Keratinocyte (primary cell): ENCODE results near the gene HPN. TPM values are rescaled to one million over a fixed set of nuclear protein-coding genes. Genes with fewer than 3 reads are reported as not detected.

Experiments
- DNase-seq: peaks from one replicate; pipeline ENCODE4 v3.0.0-alpha.2; 2011; ENCODE audit warnings: low read depth, missing footprints, low spot score
- FAIRE-seq: peaks from 2 replicates; lab custom pipeline; 2011; peaks lifted over from hg19 to GRCh38; lab: Jason Lieb, UNC
- H2AFZ ChIP-seq: 2 replicates; pipeline ENCODE4 v1.6.0; 2012; ENCODE audit warnings: low read length, control low read depth, inconsistent platforms; ENCODE audit not compliant: control insufficient read depth
- H3K27ac ChIP-seq: 2 replicates; pipeline ENCODE4 v1.5.1; 2011; ENCODE audit warnings: low read length; ENCODE audit not compliant: control insufficient read depth, insufficient read depth
- H3K27me3 ChIP-seq: 3 replicates; pipeline ENCODE4 v1.6.0; 2011; ENCODE audit warnings: low read length; ENCODE audit not compliant: control insufficient read depth, insufficient read depth; ENCODE audit errors: extremely low read depth
- H3K36me3 ChIP-seq, 2 experiments: 2 replicates in 1 of 2; 3 replicates in 1 of 2; pipeline ENCODE4 v1.5.1; 2011; ENCODE audit warnings: low read length in 2 of 2, mild to moderate bottlenecking in 1 of 2; ENCODE audit not compliant: control insufficient read depth in 2 of 2, insufficient read depth in 2 of 2; ENCODE audit errors: extremely low read depth in 1 of 2
- H3K4me1 ChIP-seq: 3 replicates; pipeline ENCODE4 v1.5.1; 2011; ENCODE audit warnings: low read length; ENCODE audit not compliant: control insufficient read depth, insufficient read depth; ENCODE audit errors: extremely low read depth
- H3K4me2 ChIP-seq: 3 replicates; pipeline ENCODE4 v1.6.0; 2011; ENCODE audit warnings: low read depth, low read length; ENCODE audit not compliant: control insufficient read depth, insufficient read depth; ENCODE audit errors: extremely low read depth
- H3K4me3 ChIP-seq, 3 experiments: fragments of 200-600 bp in 1 of 3; sonication (generic) in 1 of 3; 2 replicates in 2 of 3; 3 replicates in 1 of 3; pipeline ENCODE4 v1.5.1; 2011 to 2016; ENCODE audit warnings: low read length in 3 of 3, mild to moderate bottlenecking in 3 of 3, control low read depth in 2 of 3, inconsistent platforms in 1 of 3, low read depth in 1 of 3, mixed read lengths in 1 of 3, mixed run types in 1 of 3, moderate library complexity in 1 of 3; ENCODE audit not compliant: control insufficient read depth in 2 of 3, insufficient read depth in 2 of 3; ENCODE audit errors: extremely low read depth in 1 of 3
- H3K79me2 ChIP-seq: 2 replicates; pipeline ENCODE4 v1.6.0; 2012; ENCODE audit warnings: low read length; ENCODE audit not compliant: control insufficient read depth, insufficient read depth
- H3K9ac ChIP-seq: 3 replicates; pipeline ENCODE4 v1.6.0; 2011; ENCODE audit warnings: low read length; ENCODE audit not compliant: control insufficient read depth, insufficient read depth; ENCODE audit errors: extremely low read depth
- H3K9me1 ChIP-seq: 3 replicates; pipeline ENCODE4 v1.6.0; 2011; ENCODE audit warnings: low read length; ENCODE audit not compliant: control insufficient read depth, insufficient read depth; ENCODE audit errors: extremely low read depth
- H3K9me3 ChIP-seq: 2 replicates; pipeline ENCODE4 v1.5.1; 2012; ENCODE audit warnings: low read depth, low read length; ENCODE audit not compliant: control insufficient read depth
- H4K20me1 ChIP-seq: 3 replicates; pipeline ENCODE4 v1.6.0; 2011; ENCODE audit warnings: low read length; ENCODE audit not compliant: control insufficient read depth, insufficient read depth; ENCODE audit errors: extremely low read depth
- EZH2 ChIP-seq: IDR thresholded peaks from one replicate; pipeline ENCODE4 v1.6.1; 2012; ENCODE audit warnings: inconsistent platforms, mild to moderate bottlenecking, low read length, moderate library complexity
- dilution Hi-C: fragments of 300-500 bp; cut with MboI; formaldehyde crosslinking; loops from one replicate; pipeline ENCODE4 v1.7.0; 2020; ENCODE audit warnings: low sequenced_read_pairs; ENCODE audit not compliant: extremely low pct_ligation_motif_present
- polyA plus RNA-seq, 5 experiments: library from polyadenylated mRNA; depleted of rRNA in 3 of 5; stranded (reverse) in 3 of 5; stranded (forward) in 1 of 5; unstranded in 1 of 5; fragments of >200 nt; gene quantifications; 1 replicate in 1 of 5; 2 replicates in 3 of 5; 3 replicates in 1 of 5; pipeline versions ENCODE4 v1.2.1 to v1.2.3, GENCODE V29; 2011 to 2012; ENCODE audit warnings: missing spikeins in 2 of 5, low read depth in 1 of 5, low replicate concordance in 1 of 5
- TF ChIP-seq, protein P1 (sequence below), 3 experiments: IDR thresholded peaks in 1 of 3; conservative IDR thresholded peaks in 1 of 3; optimal IDR thresholded peaks in 1 of 3; 2 replicates in 2 of 3; 3 replicates in 1 of 3; pipeline versions ENCODE3 to v1.5.1; 2011; ENCODE audit warnings: low read length in 3 of 3, mild to moderate bottlenecking in 3 of 3, moderate library complexity in 2 of 3, control low read depth in 1 of 3, inconsistent platforms in 1 of 3; ENCODE audit not compliant: insufficient read depth in 2 of 3; ENCODE audit errors: extremely low read depth in 1 of 3

The HPN gene
- polyA plus RNA-seq, 1 donor (not counting 4 experiments of a cell fraction or from before 2014, with no cell fraction given), result not detected

DNA sequence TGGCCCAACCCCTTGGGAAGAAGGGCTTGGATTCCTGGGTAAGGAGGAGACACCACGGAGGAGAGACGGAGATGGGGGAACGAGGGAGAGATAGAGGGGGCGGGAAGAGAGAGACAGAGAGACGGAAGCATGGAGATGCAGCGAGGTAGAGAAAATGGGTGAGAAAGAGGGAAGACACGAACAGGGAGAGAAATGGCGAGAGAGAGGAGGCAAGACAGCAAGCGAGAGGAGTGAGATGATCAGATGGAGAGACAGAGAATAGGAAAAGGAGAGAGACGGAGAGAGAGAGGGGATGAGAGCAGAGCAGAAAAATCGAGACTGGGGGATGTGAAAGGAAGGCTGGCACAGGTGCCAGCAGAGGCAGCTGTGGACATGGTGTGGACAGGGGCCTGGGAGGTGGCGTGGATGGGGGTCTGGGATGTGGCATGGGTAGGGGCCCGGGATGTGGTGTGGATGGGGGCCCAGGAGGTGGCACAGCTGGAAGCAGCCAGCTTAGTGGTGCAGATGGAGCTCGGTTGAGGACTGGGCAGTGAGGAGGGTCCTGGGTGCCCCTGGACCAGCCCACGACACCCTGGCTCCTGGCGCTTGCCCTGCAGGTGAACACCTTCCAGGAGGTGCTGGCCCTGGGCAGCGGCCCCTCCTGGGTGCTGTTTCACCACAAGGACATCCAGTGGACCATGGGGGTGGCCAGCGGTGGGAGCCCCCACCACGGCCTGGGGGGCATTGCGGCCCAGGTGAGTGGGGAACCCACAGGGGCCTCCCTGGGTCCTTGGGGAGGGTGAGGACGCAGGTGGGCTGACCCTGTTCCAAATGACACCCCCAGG, 33.9 kb downstream of the HPN start:
- Histone ChIP-seq H3K4me2 (no peak overlapping the region), H3K9me1 (no peaks in the 10 kb centered on the region), H3K9ac (no peak overlapping the region), H3K27ac (no peak overlapping the region), H3K9me3 (peaks cover 3% of the 10 kb centered on the region), H3K4me1 (no peaks in the 10 kb centered on the region), H3K79me2 (no peaks in the 10 kb centered on the region), H3K36me3 (no peaks in the 10 kb centered on the region), H3K27me3 (no peaks in the 10 kb centered on the region), H4K20me1 (no peaks in the 10 kb centered on the region), H3K4me3 (no peak overlapping the region), H2AFZ (no peak overlapping the region)
- dilution Hi-C loops, result no loop called here
- no peak for DNase-seq
- FAIRE-seq, result no peak
- TF ChIP-seq EZH2, result no peak
- TF ChIP-seq, protein P1, sequence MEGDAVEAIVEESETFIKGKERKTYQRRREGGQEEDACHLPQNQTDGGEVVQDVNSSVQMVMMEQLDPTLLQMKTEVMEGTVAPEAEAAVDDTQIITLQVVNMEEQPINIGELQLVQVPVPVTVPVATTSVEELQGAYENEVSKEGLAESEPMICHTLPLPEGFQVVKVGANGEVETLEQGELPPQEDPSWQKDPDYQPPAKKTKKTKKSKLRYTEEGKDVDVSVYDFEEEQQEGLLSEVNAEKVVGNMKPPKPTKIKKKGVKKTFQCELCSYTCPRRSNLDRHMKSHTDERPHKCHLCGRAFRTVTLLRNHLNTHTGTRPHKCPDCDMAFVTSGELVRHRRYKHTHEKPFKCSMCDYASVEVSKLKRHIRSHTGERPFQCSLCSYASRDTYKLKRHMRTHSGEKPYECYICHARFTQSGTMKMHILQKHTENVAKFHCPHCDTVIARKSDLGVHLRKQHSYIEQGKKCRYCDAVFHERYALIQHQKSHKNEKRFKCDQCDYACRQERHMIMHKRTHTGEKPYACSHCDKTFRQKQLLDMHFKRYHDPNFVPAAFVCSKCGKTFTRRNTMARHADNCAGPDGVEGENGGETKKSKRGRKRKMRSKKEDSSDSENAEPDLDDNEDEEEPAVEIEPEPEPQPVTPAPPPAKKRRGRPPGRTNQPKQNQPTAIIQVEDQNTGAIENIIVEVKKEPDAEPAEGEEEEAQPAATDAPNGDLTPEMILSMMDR (optimal IDR thresholded peaks at IDR 0.05 in 1 of 3, IDR thresholded peaks at IDR 0.05 in 1 of 3, conservative IDR thresholded peaks at IDR 0.05 in 1 of 3; ENCODE audit: extremely low read depth in 1 of 3, insufficient read depth in 2 of 3, low read length in 3 of 3), result no peak

DNA sequence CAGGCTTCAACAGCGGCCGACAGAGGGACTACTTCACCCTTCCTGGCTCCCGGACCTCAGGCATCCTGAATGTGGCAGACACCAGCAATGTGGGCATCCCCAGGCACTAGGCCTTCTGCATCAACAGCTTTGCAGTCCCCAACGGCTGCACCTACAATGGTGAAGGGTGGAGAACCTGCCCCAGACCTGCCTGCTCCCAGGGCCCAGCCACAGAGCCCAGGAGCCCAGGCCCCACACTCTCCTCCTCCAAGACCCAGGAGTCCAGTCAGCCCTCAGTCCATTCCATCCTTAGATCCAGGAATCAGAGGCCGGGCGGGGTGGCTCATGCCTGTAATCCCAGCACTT, 34.5 kb downstream of the HPN start:
- FAIRE-seq, result no peak
- H3K4me2 ChIP-seq, result no peak overlapping the region
- H3K36me3 ChIP-seq, result no peaks in the 10 kb centered on the region
- no peak for DNase-seq
- H3K4me3 ChIP-seq, result no peak overlapping the region
- dilution Hi-C loops, result no loop called here
- H3K9me1 ChIP-seq, result no peaks in the 10 kb centered on the region
- H3K79me2 ChIP-seq, result no peaks in the 10 kb centered on the region
- no peaks in the 10 kb centered on the region for H3K4me1 ChIP-seq
- TF ChIP-seq, protein P1 (optimal IDR thresholded peaks at IDR 0.05 in 1 of 3, IDR thresholded peaks at IDR 0.05 in 1 of 3, conservative IDR thresholded peaks at IDR 0.05 in 1 of 3; ENCODE audit: extremely low read depth in 1 of 3, insufficient read depth in 2 of 3, low read length in 3 of 3), result no peak
- no peak for TF ChIP-seq EZH2
- no peaks in the 10 kb centered on the region for H3K9me3 ChIP-seq
- H3K27me3 ChIP-seq, result no peaks in the 10 kb centered on the region
- no peak overlapping the region for H3K27ac ChIP-seq
- no peak overlapping the region for H3K9ac ChIP-seq
- no peaks in the 10 kb centered on the region for H4K20me1 ChIP-seq
- no peak overlapping the region for H2AFZ ChIP-seq
